Lung (tissue), 12 donors: Measurements from ENCODE around the gene PIGN. TPM values are rescaled to one million over a fixed set of nuclear protein-coding genes. Genes with fewer than 3 reads are reported as not detected.

ENCODE experiments used
- ATAC-seq: fragments of 200-7000 bp; cut with Tn5 transposase; one replicate; pipeline ENCODE4 v1.9.1; 2020; ENCODE audit warnings: moderate number of reproducible peaks; ENCODE audit not compliant: insufficient read depth, low FRiP score
- DNase-seq, 3 donors: peaks; one replicate each; pipeline ENCODE4 v3.0.0-alpha.2; 2013 to 2017
- H3K27ac ChIP-seq, 2 donors: one replicate each; pipeline ENCODE4 v1.5.1; 2013; ENCODE audit warnings: mild to moderate bottlenecking in 2 of 2, moderate library complexity in 2 of 2, control low read depth in 1 of 2, inconsistent platforms in 1 of 2, low read depth in 1 of 2, low read length in 1 of 2
- H3K27me3 ChIP-seq, 3 donors: one replicate each; pipeline ENCODE4 v1.5.1; 2013; ENCODE audit warnings: low read length in 2 of 3; ENCODE audit not compliant: control insufficient read depth in 3 of 3, insufficient read depth in 3 of 3
- H3K36me3 ChIP-seq, 4 donors: one replicate each; pipeline ENCODE4 v1.5.1; 2013; ENCODE audit warnings: low read length in 4 of 4, mild to moderate bottlenecking in 1 of 4, moderate library complexity in 1 of 4; ENCODE audit not compliant: control insufficient read depth in 4 of 4, insufficient read depth in 4 of 4
- H3K4me1 ChIP-seq, 5 donors: one replicate each; pipeline ENCODE4 v1.5.1; 2013; ENCODE audit warnings: low read length in 5 of 5, mild to moderate bottlenecking in 2 of 5, moderate library complexity in 1 of 5; ENCODE audit not compliant: control insufficient read depth in 5 of 5, insufficient read depth in 5 of 5
- H3K4me3 ChIP-seq: one replicate; pipeline ENCODE4 v1.5.1; 2013; ENCODE audit warnings: mild to moderate bottlenecking, control low read depth, moderate library complexity
- H3K9ac ChIP-seq, 2 donors: one replicate each; pipeline ENCODE4 v1.5.1; 2013; ENCODE audit warnings: low read length in 2 of 2, control low read depth in 1 of 2; ENCODE audit not compliant: insufficient read depth in 1 of 2
- H3K9me3 ChIP-seq, 4 donors: one replicate each; pipeline ENCODE4 v1.5.1; 2013; ENCODE audit warnings: low read length in 3 of 4, mild to moderate bottlenecking in 1 of 4, moderate library complexity in 1 of 4; ENCODE audit not compliant: control insufficient read depth in 4 of 4, insufficient read depth in 3 of 4
- CTCF ChIP-seq: IDR thresholded peaks from 2 replicates; pipeline ENCODE4 v1.5.1; 2012; ENCODE audit warnings: mild to moderate bottlenecking; ENCODE audit errors: control extremely low read depth, extremely low read depth
- WGBS, 2 donors: extraction: QIAGEN DNeasy Blood & Tissue Kit; methylation state at CpG; one replicate each; pipeline ENCODE4 v1.1.7; 2013; 5-methylcytosine and 5-hydroxymethylcytosine counted together
- polyA plus RNA-seq, 2 donors: library from polyadenylated mRNA; stranded (reverse); fragments of 200-250 nt; gene quantifications; one replicate each; pipeline ENCODE4 v1.2.1, GENCODE V29; 2013
- total RNA-seq, 2 donors: library from RNA; depleted of rRNA in 1 of 2; stranded (reverse); fragments of >200 nt in 1 of 2; gene quantifications; one replicate each; pipeline ENCODE4 v1.2.1, GENCODE V29; 2014 to 2021
- donor health status: control.
- donor health status: control.
- donor health status: Bipolar disorder and iron deficiency.
- donor health status: healthy.
- donor health status: DM: yes; HTN: yes; CAD: no.

The PIGN gene
- total and polyA plus RNA-seq, 4 donors: 5.7 to 62.5 (median 16.3) TPM

GRCh38 chr18:62200121-62200914 is 13.5 kb upstream of the PIGN start:
- 59 to 65% methylated on average over 3 of the region's 3 CpGs for WGBS, 2 donors

GRCh38 chr18:62199629-62200028 is 12.8 kb upstream of the PIGN start:
- H3K36me3 ChIP-seq: no peaks in the 10 kb centered on the region
- WGBS, 2 donors: 84 to 95% methylated on average over 2 of the region's 2 CpGs
- ATAC-seq (no peak), DNase-seq (no peak)
- no peak overlapping the region for H3K4me3 ChIP-seq
- no peak for TF ChIP-seq CTCF
- no peak overlapping the region for H3K9ac ChIP-seq
- H3K4me1 ChIP-seq: peaks cover 0 to 6% (median 0%) of the 10 kb centered on the region in 5 donors
- H3K27ac ChIP-seq: no peak overlapping the region
- H3K9me3 ChIP-seq: no peaks in the 10 kb centered on the region
- no peaks in the 10 kb centered on the region for H3K27me3 ChIP-seq

More at GRCh38 chr18:62200121-62200914, 13.5 kb upstream of the PIGN start:
- DNase-seq (no peak), ATAC-seq (no peak)
- H3K36me3 ChIP-seq: no peaks in the 10 kb centered on the region
- H3K27ac ChIP-seq: no peak overlapping the region
- no peaks in the 10 kb centered on the region for H3K9me3 ChIP-seq
- H3K9ac ChIP-seq: no peak overlapping the region
- peaks cover 0 to 6% (median 0%) of the 10 kb centered on the region in 5 donors for H3K4me1 ChIP-seq
- H3K4me3 ChIP-seq: no peak overlapping the region
- H3K27me3 ChIP-seq: no peaks in the 10 kb centered on the region
- no peak for TF ChIP-seq CTCF

GRCh38 chr18:62198259-62198658 is 11.4 kb upstream of the PIGN start:
- Histone ChIP-seq H3K4me1 (peaks cover 0 to 6% (median 0%) of the 10 kb centered on the region in 5 donors), H3K36me3 (no peaks in the 10 kb centered on the region), H3K9ac (no peak overlapping the region), H3K27ac (no peak overlapping the region), H3K4me3 (no peak overlapping the region), H3K9me3 (no peaks in the 10 kb centered on the region), H3K27me3 (no peaks in the 10 kb centered on the region)
- TF ChIP-seq CTCF: no peak
- 21 to 39% methylated on average over 2 of the region's 2 CpGs for WGBS, 2 donors
- no peak for DNase-seq
- ATAC-seq: no peak
